GM12865 (cell line): Measurements from ENCODE around the gene SYTL3.

Experiments used
- DNase-seq: peaks from one replicate; pipeline ENCODE4 v3.0.0; 2010; ENCODE audit warnings: low read depth
- H3K4me3 ChIP-seq: 2 replicates; pipeline ENCODE4 v1.5.1; 2011; ENCODE audit warnings: mild to moderate bottlenecking, low read depth, low read length, control low read depth
- CTCF ChIP-seq: IDR thresholded peaks from 2 replicates; pipeline ENCODE4 v1.5.1; 2011; ENCODE audit warnings: low read length, control low read depth, low read depth, inconsistent platforms; ENCODE audit not compliant: insufficient read depth; ENCODE audit errors: missing control alignments

SYTL3 gene

GRCh38 chr6:158799051-158799792, 149.4 kb downstream of the SYTL3 start:
- H3K4me3 ChIP-seq, result no peak overlapping the region
- no peak for DNase-seq
- TF ChIP-seq CTCF, result no peak

- no peak for DNase-seq
- TF ChIP-seq CTCF, result no peak
- H3K4me3 ChIP-seq, result no peak overlapping the region
Observed at GRCh38 chr6:158801655-158802294, 151.9 kb downstream of the SYTL3 start.

- DNase-seq, result peak; percentile 83
- no peak for TF ChIP-seq CTCF
- H3K4me3 ChIP-seq, result peak overlapping the region; percentile 33
Observed at GRCh38 chr6:158803733-158804143, 153.9 kb downstream of the SYTL3 start.

- DNase-seq, result no peak
- TF ChIP-seq CTCF, result no peak
- peak overlapping the region; percentile 33 for H3K4me3 ChIP-seq
Observed at GRCh38 chr6:158804207-158804606, 154.4 kb downstream of the SYTL3 start.

- DNase-seq, result no peak
- peak overlapping the region; percentile 29 for H3K4me3 ChIP-seq
- no peak for TF ChIP-seq CTCF
Observed at GRCh38 chr6:158805698-158806377, 156.0 kb downstream of the SYTL3 start.

GRCh38 chr6:158807515-158808441, 157.9 kb downstream of the SYTL3 start:
- peak; percentile 54 for DNase-seq
- H3K4me3 ChIP-seq, result peak overlapping the region; percentile 30
- no peak for TF ChIP-seq CTCF
